Colonic mucosa (tissue), 4 donors: ENCODE data around the gene GDE1. TPM values are rescaled to one million over a fixed set of nuclear protein-coding genes. Genes with fewer than 3 reads are reported as not detected.

Experiments used
- DNase-seq: peaks from one replicate; pipeline ENCODE4 v3.0.0-alpha.2; 2020
- H3K27ac ChIP-seq: fragments of 200-600 bp; one replicate; pipeline ENCODE4 v1.8.0; 2021
- H3K27me3 ChIP-seq: fragments of 200-600 bp; one replicate; pipeline ENCODE4 v1.8.0; 2021
- H3K36me3 ChIP-seq: fragments of 200-600 bp; one replicate; pipeline ENCODE4 v1.8.0; 2021
- H3K4me1 ChIP-seq: fragments of 200-600 bp; one replicate; pipeline ENCODE4 v1.8.0; 2021; ENCODE audit warnings: mild to moderate bottlenecking
- H3K4me3 ChIP-seq: fragments of 200-600 bp; one replicate; pipeline ENCODE4 v1.8.0; 2021
- H3K9ac ChIP-seq, 2 donors: one replicate each; pipeline ENCODE4 v1.7.0; 2013; ENCODE audit warnings: control low read depth in 2 of 2, low read depth in 2 of 2, low read length in 2 of 2
- H3K9me3 ChIP-seq: fragments of 200-600 bp; one replicate; pipeline ENCODE4 v1.8.0; 2021
- CTCF ChIP-seq: fragments of 200-600 bp; IDR thresholded peaks from one replicate; pipeline ENCODE4 v1.8.0; 2022; ENCODE audit warnings: antibody characterized with exemption, mild to moderate bottlenecking
- intact Hi-C: fragments of 100-400 bp; cut with DNase I; formaldehyde crosslinking; loops from one replicate; pipeline ENCODE4 v1.14.1; 2022
- total RNA-seq, 2 donors: library from RNA; stranded (reverse); fragmentation: NEBNext Ultra II Directional in 1 of 2; extraction: Animal tissue kit (Norgen Biotek cat#: 25700) in 1 of 2; gene quantifications; one replicate each; pipeline ENCODE4 v1.2.1, GENCODE V29; 2021
- donor health status: healthy.
- donor health status: DM: no; HTN: no; CAD: no.
- donor health status: DM: no; HTN: no; CAD: no.

Gene GDE1
- 100 to 1,000 TPM in 1 of 2 donors, 10 to 100 TPM in 1; 81.6 to 128 TPM for total RNA-seq

- intact Hi-C loops = no loop called here
- DNase-seq = peak; percentile 98
- Histone ChIP-seq H3K9ac (peak within 1 kb of the TSS; percentile 95 to 97), H3K4me1 (no peaks in the 10 kb centered on the region), H3K9me3 (no peaks in the 10 kb centered on the region), H3K4me3 (peak within 1 kb of the TSS; percentile 64), H3K27me3 (no peaks in the 10 kb centered on the region), H3K36me3 (no peaks in the 10 kb centered on the region), H3K27ac (peak within 1 kb of the TSS; percentile 91)
- no peak for TF ChIP-seq CTCF
These were observed at the start of gene GDE1 for GRCh38 chr16:19521471-19522396. TSS of gene GDE1 (minus strand) at chr16:19522098. CDS start at chr16:19521964, 134 bp downstream.

GRCh38 chr16:19567560-19567959 lies 45.7 kb upstream of the GDE1 start:
- TF ChIP-seq CTCF = no peak
- Histone ChIP-seq H3K9ac (no peak overlapping the region), H3K4me1 (no peaks in the 10 kb centered on the region), H3K27me3 (no peaks in the 10 kb centered on the region), H3K27ac (no peak overlapping the region), H3K4me3 (no peak overlapping the region), H3K36me3 (no peaks in the 10 kb centered on the region), H3K9me3 (no peaks in the 10 kb centered on the region)
- intact Hi-C loops = no loop called here
- DNase-seq = no peak

- H3K9ac ChIP-seq = no peak overlapping the region
- no peaks in the 10 kb centered on the region for H3K9me3 ChIP-seq
- H3K27me3 ChIP-seq = no peaks in the 10 kb centered on the region
- H3K36me3 ChIP-seq = no peaks in the 10 kb centered on the region
- H3K4me3 ChIP-seq = no peak overlapping the region
- no peak for DNase-seq
- H3K4me1 ChIP-seq = no peaks in the 10 kb centered on the region
- intact Hi-C loops = no loop called here
- no peak for TF ChIP-seq CTCF
- H3K27ac ChIP-seq = no peak overlapping the region
These were observed 44.5 kb upstream of the GDE1 start for GRCh38 chr16:19566362-19566761.

GRCh38 chr16:19563377-19563776 lies 41.5 kb upstream of the GDE1 start:
- intact Hi-C loops = no loop called here

GRCh38 chr16:19560078-19560477 lies 38.2 kb upstream of the GDE1 start:
- Histone ChIP-seq H3K36me3 (no peaks in the 10 kb centered on the region), H3K4me1 (no peaks in the 10 kb centered on the region), H3K27ac (no peak overlapping the region), H3K27me3 (no peaks in the 10 kb centered on the region), H3K9ac (no peak overlapping the region), H3K4me3 (no peak overlapping the region), H3K9me3 (no peaks in the 10 kb centered on the region)
- no peak for TF ChIP-seq CTCF
- intact Hi-C loops = no loop called here
- no peak for DNase-seq

More at GRCh38 chr16:19563377-19563776, 41.5 kb upstream of the GDE1 start:
- H3K4me1 ChIP-seq = no peaks in the 10 kb centered on the region
- no peak overlapping the region for H3K9ac ChIP-seq
- H3K36me3 ChIP-seq = no peaks in the 10 kb centered on the region
- no peaks in the 10 kb centered on the region for H3K9me3 ChIP-seq
- no peak for DNase-seq
- H3K4me3 ChIP-seq = no peak overlapping the region
- H3K27ac ChIP-seq = no peak overlapping the region
- TF ChIP-seq CTCF = no peak
- no peaks in the 10 kb centered on the region for H3K27me3 ChIP-seq
